ENCODE data around the gene CISD1.
"Not testable (repeated sequence)": the region's sequence is repeated elsewhere in the genome, so short reads cannot be mapped to it uniquely, and the experiment has no call there.

Gene CISD1

GRCh38 chr10:58268946-58269781 is at the start of gene CISD1:
CISD1 (plus strand) TSS chr10:58269162; CDS start chr10:58269274, 112 bp downstream.
- DNase-seq = peak; percentile 94

- DNase-seq = no peak
Observed at GRCh38 chr10:58219875-58220274, 49.1 kb upstream of the CISD1 start.

GRCh38 chr10:58220769-58221451 is 48.1 kb upstream of the CISD1 start:
- no peak for DNase-seq

GRCh38 chr10:58225654-58226053 is 43.3 kb upstream of the CISD1 start:
- DNase-seq = no peak

- DNase-seq = not testable (repeated sequence)
Observed at GRCh38 chr10:58229856-58230255, 39.1 kb upstream of the CISD1 start.

- no peak for DNase-seq
Observed at GRCh38 chr10:58237014-58237834, 31.7 kb upstream of the CISD1 start.

GRCh38 chr10:58239561-58240169 is 29.3 kb upstream of the CISD1 start:
- DNase-seq = no peak

GRCh38 chr10:58240531-58240930 is 28.4 kb upstream of the CISD1 start:
- no peak for DNase-seq

- no peak for DNase-seq
Observed at GRCh38 chr10:58241346-58241745, 27.6 kb upstream of the CISD1 start.

GRCh38 chr10:58243269-58243668 is 25.7 kb upstream of the CISD1 start:
- DNase-seq = no peak

GRCh38 chr10:58243801-58244200 is 25.2 kb upstream of the CISD1 start:
- not testable (repeated sequence) for DNase-seq

GRCh38 chr10:58244242-58244641 is 24.7 kb upstream of the CISD1 start:
- not testable (repeated sequence) for DNase-seq

GRCh38 chr10:58244666-58245065 is 24.3 kb upstream of the CISD1 start:
- not testable (repeated sequence) for DNase-seq

GRCh38 chr10:58253184-58253583 is 15.8 kb upstream of the CISD1 start:
- no peak for DNase-seq

GRCh38 chr10:58254644-58255043 is 14.3 kb upstream of the CISD1 start:
- no peak for DNase-seq

GRCh38 chr10:58256013-58256780 is 12.8 kb upstream of the CISD1 start:
- not testable (repeated sequence) for DNase-seq

GRCh38 chr10:58258977-58259692 is 9.8 kb upstream of the CISD1 start:
- no peak for DNase-seq

- DNase-seq = no peak
Observed at GRCh38 chr10:58260334-58260733, 8.6 kb upstream of the CISD1 start.

GRCh38 chr10:58262766-58263165 is 6.2 kb upstream of the CISD1 start:
- DNase-seq = no peak

- no peak for DNase-seq
Observed at GRCh38 chr10:58264780-58265179, 4.2 kb upstream of the CISD1 start.

GRCh38 chr10:58265249-58265648 is 3.7 kb upstream of the CISD1 start:
- no peak for DNase-seq
